Measurements from ENCODE around the gene ZNF628.

The ZNF628 gene

DNA sequence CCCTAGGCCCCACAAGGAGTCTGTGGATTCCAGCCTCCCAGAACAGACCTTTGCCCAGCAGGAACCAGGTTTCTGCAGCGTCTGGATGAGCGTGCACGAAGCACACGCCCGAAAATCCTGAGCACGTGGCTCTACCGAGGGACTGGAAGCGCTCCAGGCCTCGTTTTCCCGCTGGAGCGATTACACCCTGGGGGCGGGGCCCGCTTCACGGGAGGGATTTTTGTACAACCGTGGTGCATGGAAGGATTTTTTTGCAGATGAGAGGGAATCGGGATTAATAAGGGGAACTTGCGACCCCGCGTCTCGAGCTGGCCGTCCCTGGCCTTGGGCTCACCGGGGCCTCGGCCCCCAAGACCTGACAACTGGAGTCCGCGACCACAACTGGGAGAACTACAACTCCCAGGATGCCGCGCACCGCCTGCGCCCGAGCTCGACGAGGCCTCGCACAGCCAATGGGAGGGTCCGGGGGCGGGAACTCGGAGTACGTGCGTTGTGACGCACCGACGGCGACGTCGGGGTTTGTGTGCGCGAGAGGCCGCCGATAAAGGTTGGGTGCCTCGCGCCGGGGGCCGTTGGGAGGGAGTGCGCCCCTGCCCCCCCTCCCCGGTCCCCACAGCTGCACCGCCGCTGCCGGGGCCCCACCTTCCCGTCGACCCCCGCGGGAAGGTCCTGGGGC, at the start of gene ZNF628:
Gene ZNF628, plus strand, starts transcription at position 518 of the 676 bp plus-strand sequence. CDS start 3,294 bp downstream, outside the sequence.
- Histone ChIP-seq H3K9ac (ENCODE audit: low read depth, low read length) (peak within 1 kb of the TSS; percentile 60), H3K4me1 (ENCODE audit: control insufficient read depth, insufficient read depth, low read length) (peaks cover 12% of the 10 kb centered on the region), H3K4me3 (ENCODE audit: low read depth, low read length) (peak within 1 kb of the TSS; percentile 76), H3K27me3 (ENCODE audit: control insufficient read depth, insufficient read depth, low read length) (no peaks in the 10 kb centered on the region), H3K9me3 (ENCODE audit: control insufficient read depth, insufficient read depth, low read length) (no peaks in the 10 kb centered on the region), H3K27ac (ENCODE audit: low read depth, low read length) (peak within 1 kb of the TSS; percentile 92), H3K36me3 (ENCODE audit: control insufficient read depth, insufficient read depth, low read length) (no peaks in the 10 kb centered on the region)

DNA sequence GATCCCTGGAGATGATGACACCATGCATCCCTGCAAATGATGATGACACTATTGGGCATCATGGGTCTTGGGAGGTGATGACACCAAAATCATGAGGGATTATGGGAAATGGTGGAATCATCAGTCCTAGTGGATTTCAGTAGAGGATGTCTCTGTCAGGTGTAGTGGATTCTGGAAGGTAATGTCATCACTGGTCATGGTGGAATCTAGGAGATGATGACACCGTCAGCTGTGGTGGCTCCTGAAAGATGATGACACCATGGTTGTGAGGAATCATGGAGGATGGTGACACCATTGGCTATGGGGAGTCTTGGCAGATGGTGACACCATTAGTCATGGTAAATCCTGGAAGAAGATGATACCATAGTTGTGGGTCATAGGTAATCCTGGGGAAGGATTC, 45.2 kb upstream of the ZNF628 start:
- H3K4me3 ChIP-seq (ENCODE audit: low read depth, low read length), result no peak overlapping the region
- H3K27me3 ChIP-seq (ENCODE audit: control insufficient read depth, insufficient read depth, low read length), result no peaks in the 10 kb centered on the region; the same call in 1 of the 2 replicates
- no peak overlapping the region for H3K9ac ChIP-seq (ENCODE audit: low read depth, low read length)
- no peaks in the 10 kb centered on the region for H3K9me3 ChIP-seq (ENCODE audit: control insufficient read depth, insufficient read depth, low read length)
- no peak overlapping the region for H3K27ac ChIP-seq (ENCODE audit: low read depth, low read length)
- H3K36me3 ChIP-seq (ENCODE audit: control insufficient read depth, insufficient read depth, low read length), result no peaks in the 10 kb centered on the region
- 0 out of 2 replicates have a peak, but pooled peaks cover 3% of the 10 kb centered on the region for H3K4me1 ChIP-seq (ENCODE audit: control insufficient read depth, insufficient read depth, low read length)

DNA sequence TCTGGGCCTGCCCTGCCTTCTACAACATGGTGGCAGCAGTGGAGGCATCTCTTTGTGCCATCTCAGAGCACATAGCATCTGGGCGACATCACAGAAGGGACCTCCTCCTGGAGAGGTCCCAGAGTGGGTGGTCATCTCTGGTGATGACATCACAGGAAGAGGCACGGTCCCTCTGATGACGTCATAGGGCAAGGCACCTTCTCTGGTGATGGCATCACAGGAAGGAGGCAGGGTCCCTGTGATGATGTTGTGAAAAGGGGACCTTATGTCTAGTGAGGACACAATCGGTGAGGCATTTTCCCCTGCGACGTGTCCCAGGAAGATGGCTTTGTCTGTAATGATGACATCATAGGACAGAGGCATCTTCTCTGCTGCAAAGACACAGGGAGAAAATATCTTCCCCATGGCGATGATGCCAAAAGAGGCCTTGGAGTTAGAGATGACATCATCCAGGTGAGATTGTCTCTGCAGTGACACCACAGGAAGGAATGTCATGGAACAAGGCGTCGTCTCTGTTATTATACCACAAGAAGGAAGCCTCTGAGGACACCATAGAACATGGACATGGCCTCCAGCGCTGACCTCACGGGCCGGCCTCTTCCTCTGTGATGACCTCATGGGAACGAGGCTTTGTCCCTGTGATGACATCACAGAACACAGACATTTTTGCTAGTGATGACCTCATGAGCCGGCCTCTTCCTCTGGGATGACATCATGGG, 44.0 kb upstream of the ZNF628 start:
- Histone ChIP-seq H3K36me3 (ENCODE audit: control insufficient read depth, insufficient read depth, low read length) (no peaks in the 10 kb centered on the region), H3K9ac (ENCODE audit: low read depth, low read length) (no peak overlapping the region), H3K9me3 (ENCODE audit: control insufficient read depth, insufficient read depth, low read length) (no peaks in the 10 kb centered on the region), H3K27ac (ENCODE audit: low read depth, low read length) (no peak overlapping the region), H3K27me3 (ENCODE audit: control insufficient read depth, insufficient read depth, low read length) (no peaks in the 10 kb centered on the region), H3K4me1 (ENCODE audit: control insufficient read depth, insufficient read depth, low read length) (0 out of 2 replicates have a peak, but pooled peaks cover 3% of the 10 kb centered on the region), H3K4me3 (ENCODE audit: low read depth, low read length) (no peak overlapping the region)

DNA sequence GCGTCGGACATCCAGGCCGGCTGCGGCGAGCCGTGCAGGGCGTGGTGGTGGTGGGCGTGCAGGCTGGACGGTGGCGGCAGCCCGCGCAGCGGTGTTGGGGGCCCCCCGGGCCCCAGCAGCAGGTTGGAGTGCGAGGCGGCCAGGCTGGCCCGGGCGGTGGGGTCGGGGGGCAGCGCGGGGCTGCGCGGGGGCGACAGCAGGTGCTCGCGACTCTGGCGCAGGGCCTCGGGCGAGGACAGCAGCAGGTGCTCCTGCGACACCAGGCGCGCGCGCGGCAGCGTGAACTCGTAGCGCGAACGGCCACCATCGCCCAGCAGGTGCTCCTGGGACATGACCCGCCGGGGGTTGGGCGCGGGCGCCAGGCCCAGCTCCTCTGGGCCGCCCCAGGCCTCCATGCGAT, 43.1 kb upstream of the ZNF628 start:
- Histone ChIP-seq H3K9me3 (ENCODE audit: control insufficient read depth, insufficient read depth, low read length) (no peaks in the 10 kb centered on the region), H3K4me3 (ENCODE audit: low read depth, low read length) (no peak overlapping the region), H3K9ac (ENCODE audit: low read depth, low read length) (no peak overlapping the region), H3K4me1 (ENCODE audit: control insufficient read depth, insufficient read depth, low read length) (0 out of 2 replicates have a peak, but pooled peaks cover 3% of the 10 kb centered on the region), H3K27me3 (ENCODE audit: control insufficient read depth, insufficient read depth, low read length) (peaks cover 3% of the 10 kb centered on the region; the same call in 1 of the 2 replicates), H3K36me3 (ENCODE audit: control insufficient read depth, insufficient read depth, low read length) (no peaks in the 10 kb centered on the region), H3K27ac (ENCODE audit: low read depth, low read length) (no peak overlapping the region)

DNA sequence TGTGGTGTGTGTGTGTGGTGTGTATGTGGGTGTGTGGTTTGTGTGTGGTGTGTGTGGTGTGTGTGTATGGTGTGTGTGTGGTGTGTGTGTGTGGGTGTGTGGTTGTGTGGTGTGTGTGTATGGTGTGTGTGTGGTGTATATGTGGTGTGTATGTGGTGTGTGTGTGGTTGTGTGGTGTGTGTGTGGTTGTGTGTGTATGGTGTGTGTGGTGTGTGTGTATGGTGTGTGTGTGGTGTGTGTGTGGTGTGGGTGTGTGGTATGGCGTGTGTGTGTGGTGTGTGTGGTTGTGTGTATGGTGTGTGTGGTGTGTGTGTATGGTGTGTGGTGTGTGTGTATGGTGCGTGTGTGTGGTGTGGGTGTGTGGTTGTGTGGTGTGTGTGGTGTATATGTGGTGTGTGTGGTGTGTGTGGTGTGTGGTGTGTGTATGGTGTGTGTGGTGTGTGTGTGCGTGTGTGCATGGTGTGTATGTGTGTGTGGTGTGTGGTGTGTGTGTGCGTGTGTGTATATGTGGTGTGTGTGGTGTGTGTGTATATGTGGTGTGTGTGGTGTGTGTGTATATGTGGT, 42.0 kb upstream of the ZNF628 start:
- no peaks in the 10 kb centered on the region for H3K9me3 ChIP-seq (ENCODE audit: control insufficient read depth, insufficient read depth, low read length)
- H3K9ac ChIP-seq (ENCODE audit: low read depth, low read length), result no peak overlapping the region
- peaks cover 15% of the 10 kb centered on the region for H3K27me3 ChIP-seq (ENCODE audit: control insufficient read depth, insufficient read depth, low read length)
- H3K27ac ChIP-seq (ENCODE audit: low read depth, low read length), result no peak overlapping the region
- no peaks in the 10 kb centered on the region for H3K4me1 ChIP-seq (ENCODE audit: control insufficient read depth, insufficient read depth, low read length)
- H3K4me3 ChIP-seq (ENCODE audit: low read depth, low read length), result no peak overlapping the region
- H3K36me3 ChIP-seq (ENCODE audit: control insufficient read depth, insufficient read depth, low read length), result no peaks in the 10 kb centered on the region

DNA sequence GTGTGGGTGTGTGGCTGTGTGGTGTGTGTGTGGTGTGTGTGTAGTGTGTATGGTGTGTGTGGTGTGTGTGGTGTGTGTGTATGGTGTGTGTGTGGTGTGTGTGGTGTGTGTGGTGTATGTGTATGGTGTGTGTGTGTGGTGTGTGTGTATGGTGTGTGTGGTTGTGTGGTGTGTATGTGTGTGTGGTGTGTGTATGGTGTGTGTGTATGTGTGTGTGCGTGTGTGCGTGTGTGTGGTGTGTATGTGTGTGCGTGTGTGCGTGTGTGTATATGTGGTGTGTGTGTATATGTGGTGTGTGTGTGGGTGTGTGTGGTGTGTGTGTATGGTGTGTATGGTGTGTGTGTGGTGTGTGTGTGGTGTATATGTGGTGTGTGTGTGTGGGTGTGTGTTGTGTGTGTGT, 41.4 kb upstream of the ZNF628 start:
- H3K27ac ChIP-seq (ENCODE audit: low read depth, low read length), result no peak overlapping the region
- no peak overlapping the region for H3K9ac ChIP-seq (ENCODE audit: low read depth, low read length)
- H3K9me3 ChIP-seq (ENCODE audit: control insufficient read depth, insufficient read depth, low read length), result no peaks in the 10 kb centered on the region
- no peaks in the 10 kb centered on the region for H3K36me3 ChIP-seq (ENCODE audit: control insufficient read depth, insufficient read depth, low read length)
- H3K4me3 ChIP-seq (ENCODE audit: low read depth, low read length), result no peak overlapping the region
- peaks cover 20% of the 10 kb centered on the region for H3K27me3 ChIP-seq (ENCODE audit: control insufficient read depth, insufficient read depth, low read length)
- H3K4me1 ChIP-seq (ENCODE audit: control insufficient read depth, insufficient read depth, low read length), result no peaks in the 10 kb centered on the region

DNA sequence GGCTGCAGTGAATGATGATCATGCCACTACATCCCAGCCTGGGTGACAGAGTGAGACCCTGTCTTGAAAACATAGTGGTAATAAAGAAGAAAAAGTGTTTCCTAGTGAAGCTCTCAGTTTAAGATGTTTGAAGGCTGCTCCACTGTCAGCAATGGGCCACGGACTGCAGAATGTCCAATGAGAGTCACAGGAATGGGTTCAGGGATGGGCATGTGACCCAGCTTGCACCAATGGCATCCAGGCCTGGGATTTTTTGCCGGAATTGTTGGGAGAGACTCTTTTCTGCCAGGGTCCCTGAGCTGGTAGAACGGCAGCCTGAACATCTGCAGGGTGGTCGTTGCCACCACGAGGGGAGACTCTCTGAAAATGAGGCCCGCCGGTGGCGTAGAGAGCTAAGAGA, 39.6 kb upstream of the ZNF628 start:
- Histone ChIP-seq H3K27ac (ENCODE audit: low read depth, low read length) (no peak overlapping the region), H3K9ac (ENCODE audit: low read depth, low read length) (no peak overlapping the region), H3K4me3 (ENCODE audit: low read depth, low read length) (no peak overlapping the region), H3K36me3 (ENCODE audit: control insufficient read depth, insufficient read depth, low read length) (no peaks in the 10 kb centered on the region), H3K27me3 (ENCODE audit: control insufficient read depth, insufficient read depth, low read length) (peaks cover 39% of the 10 kb centered on the region), H3K9me3 (ENCODE audit: control insufficient read depth, insufficient read depth, low read length) (no peaks in the 10 kb centered on the region), H3K4me1 (ENCODE audit: control insufficient read depth, insufficient read depth, low read length) (peaks cover 4% of the 10 kb centered on the region; the same call in 1 of the 2 replicates)

DNA sequence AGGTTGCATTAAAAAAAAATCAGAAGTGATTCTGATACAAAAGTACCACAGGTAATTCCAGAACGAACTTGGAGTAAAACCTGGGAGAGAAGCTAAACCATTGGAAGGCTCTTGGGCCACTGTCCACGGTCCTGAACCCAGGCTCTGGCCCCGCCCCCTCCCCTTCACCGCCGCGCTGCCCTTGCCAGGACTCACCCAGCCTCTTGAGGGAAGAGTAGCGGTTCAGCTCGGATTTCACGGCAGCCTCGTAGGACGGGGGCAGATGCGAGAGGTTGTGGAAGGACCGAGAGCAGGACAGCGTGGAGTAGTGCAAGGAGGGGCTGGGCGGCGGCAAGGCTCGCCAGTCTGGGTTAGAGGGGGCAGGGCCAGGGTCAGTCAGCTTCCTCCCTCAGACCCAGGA, 39.0 kb upstream of the ZNF628 start:
- Histone ChIP-seq H3K4me1 (ENCODE audit: control insufficient read depth, insufficient read depth, low read length) (peaks cover 4% of the 10 kb centered on the region; the same call in 1 of the 2 replicates), H3K9ac (ENCODE audit: low read depth, low read length) (no peak overlapping the region), H3K4me3 (ENCODE audit: low read depth, low read length) (no peak overlapping the region), H3K36me3 (ENCODE audit: control insufficient read depth, insufficient read depth, low read length) (no peaks in the 10 kb centered on the region), H3K9me3 (ENCODE audit: control insufficient read depth, insufficient read depth, low read length) (no peaks in the 10 kb centered on the region), H3K27me3 (ENCODE audit: control insufficient read depth, insufficient read depth, low read length) (peaks cover 44% of the 10 kb centered on the region), H3K27ac (ENCODE audit: low read depth, low read length) (no peak overlapping the region)

DNA sequence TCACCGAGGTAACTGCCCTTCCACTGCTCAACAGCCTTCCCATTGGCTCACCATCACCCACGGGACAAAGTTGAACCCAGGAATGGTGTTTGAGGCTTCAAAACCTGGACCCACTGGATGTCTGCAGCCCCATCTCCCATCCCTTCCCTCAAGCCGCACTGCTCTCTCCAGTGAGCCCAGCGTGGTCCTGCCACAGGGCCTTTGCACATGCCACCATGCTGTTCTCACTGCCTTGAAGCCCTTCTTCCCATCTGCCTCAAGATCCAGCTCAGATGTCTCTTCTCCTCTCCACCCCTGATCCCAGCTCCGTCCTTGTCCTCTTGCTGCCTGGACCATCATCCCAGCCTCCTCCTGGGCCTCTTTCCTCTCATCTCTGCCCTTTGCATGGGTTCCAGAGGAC, 37.4 kb upstream of the ZNF628 start:
- Histone ChIP-seq H3K27ac (ENCODE audit: low read depth, low read length) (no peak overlapping the region), H3K36me3 (ENCODE audit: control insufficient read depth, insufficient read depth, low read length) (no peaks in the 10 kb centered on the region), H3K9me3 (ENCODE audit: control insufficient read depth, insufficient read depth, low read length) (no peaks in the 10 kb centered on the region), H3K4me1 (ENCODE audit: control insufficient read depth, insufficient read depth, low read length) (peaks cover 4% of the 10 kb centered on the region; the same call in 1 of the 2 replicates), H3K27me3 (ENCODE audit: control insufficient read depth, insufficient read depth, low read length) (peaks cover 61% of the 10 kb centered on the region), H3K4me3 (ENCODE audit: low read depth, low read length) (no peak overlapping the region), H3K9ac (ENCODE audit: low read depth, low read length) (no peak overlapping the region)

DNA sequence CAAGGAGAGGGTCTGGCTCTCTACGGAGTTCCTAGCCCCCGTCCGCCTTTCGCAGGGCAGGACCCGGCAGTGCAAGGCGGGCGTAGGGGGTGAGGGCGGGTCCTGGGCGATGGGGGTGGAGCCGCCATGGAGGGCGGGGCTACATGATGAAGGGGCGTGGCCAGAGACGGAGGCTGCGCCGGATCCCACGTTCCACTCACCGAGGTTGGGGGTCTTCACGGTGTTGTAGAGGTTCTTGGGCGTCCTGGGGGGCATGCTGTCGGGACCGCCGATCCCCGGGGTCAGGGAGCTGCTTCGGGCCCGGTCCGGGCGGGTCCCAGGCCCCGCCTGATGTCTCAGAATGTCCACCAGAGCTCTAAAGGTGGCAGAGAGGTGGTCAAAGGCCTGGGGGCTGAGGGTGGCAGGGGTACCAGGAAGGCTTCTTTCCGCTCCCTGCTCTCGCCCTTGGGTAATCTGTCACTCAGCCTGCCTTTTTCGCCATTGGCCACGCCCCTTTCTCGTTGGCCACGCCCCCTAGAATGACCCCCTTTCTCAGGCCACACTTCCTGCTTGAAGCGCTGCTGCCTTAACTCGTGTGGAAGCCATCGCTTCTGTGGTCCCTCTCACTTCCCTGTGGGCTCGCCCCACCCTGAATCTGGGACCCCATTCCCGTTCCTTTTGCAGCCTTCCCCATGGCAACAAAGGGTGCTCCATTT, 35.9 kb upstream of the ZNF628 start:
- peaks cover 76% of the 10 kb centered on the region for H3K27me3 ChIP-seq (ENCODE audit: control insufficient read depth, insufficient read depth, low read length)
- no peaks in the 10 kb centered on the region for H3K36me3 ChIP-seq (ENCODE audit: control insufficient read depth, insufficient read depth, low read length)
- no peaks in the 10 kb centered on the region for H3K9me3 ChIP-seq (ENCODE audit: control insufficient read depth, insufficient read depth, low read length)
- H3K4me3 ChIP-seq (ENCODE audit: low read depth, low read length), result peak overlapping the region; percentile 66
- H3K4me1 ChIP-seq (ENCODE audit: control insufficient read depth, insufficient read depth, low read length), result peaks cover 4% of the 10 kb centered on the region; the same call in 1 of the 2 replicates
- H3K9ac ChIP-seq (ENCODE audit: low read depth, low read length), result no peak overlapping the region
- H3K27ac ChIP-seq (ENCODE audit: low read depth, low read length), result no peak overlapping the region

Data from HUES48 (cell line).